GM18519 (cell line): Measurements from ENCODE around the gene SEMA4A.
"Not testable (repeated sequence)": the region's sequence is repeated elsewhere in the genome, so short reads cannot be mapped to it uniquely, and the experiment has no call there.

ENCODE experiments used
- ATAC-seq: cut with Tn5 transposase; IDR thresholded peaks from one replicate; pipeline ENCODE4 v1.9.1; 2021; ENCODE audit warnings: mild to moderate bottlenecking, moderate library complexity; ENCODE audit not compliant: unreplicated experiment, low FRiP score

Gene SEMA4A

GRCh38 chr1:156118177-156118868, 35.1 kb upstream of the SEMA4A start:
- ATAC-seq, result no peak

GRCh38 chr1:156119503-156120209, 33.7 kb upstream of the SEMA4A start:
- ATAC-seq, result no peak

GRCh38 chr1:156120318-156120717, 33.1 kb upstream of the SEMA4A start:
- ATAC-seq, result no peak

- ATAC-seq, result not testable (repeated sequence)
Measured at GRCh38 chr1:156121005-156121404, 32.4 kb upstream of the SEMA4A start.

- ATAC-seq, result no peak
Measured at GRCh38 chr1:156121457-156121856, 31.9 kb upstream of the SEMA4A start.

- no peak for ATAC-seq
Measured at GRCh38 chr1:156122086-156122485, 31.3 kb upstream of the SEMA4A start.

- ATAC-seq, result no peak
Measured at GRCh38 chr1:156122519-156123355, 30.6 kb upstream of the SEMA4A start.

- ATAC-seq, result no peak
Measured at GRCh38 chr1:156123356-156124196, 29.8 kb upstream of the SEMA4A start.

GRCh38 chr1:156124557-156125483, 28.6 kb upstream of the SEMA4A start:
- no peak for ATAC-seq

- ATAC-seq, result not testable (repeated sequence)
Measured at GRCh38 chr1:156125544-156125943, 27.8 kb upstream of the SEMA4A start.

GRCh38 chr1:156126043-156126629, 27.2 kb upstream of the SEMA4A start:
- no peak for ATAC-seq

- ATAC-seq, result no peak
Measured at GRCh38 chr1:156126630-156127534, 26.5 kb upstream of the SEMA4A start.

GRCh38 chr1:156128308-156128653, 25.1 kb upstream of the SEMA4A start:
- no peak for ATAC-seq

GRCh38 chr1:156128654-156129597, 24.5 kb upstream of the SEMA4A start:
- no peak for ATAC-seq

GRCh38 chr1:156129687-156130577, 23.5 kb upstream of the SEMA4A start:
- ATAC-seq, result no peak

- no peak for ATAC-seq
Measured at GRCh38 chr1:156130578-156130942, 22.8 kb upstream of the SEMA4A start.
